ENCODE data around the gene OR56A1.
"Not testable (repeated sequence)": the region's sequence is repeated elsewhere in the genome, so short reads cannot be mapped to it uniquely, and the experiment has no call there.

Gene OR56A1, protein sequence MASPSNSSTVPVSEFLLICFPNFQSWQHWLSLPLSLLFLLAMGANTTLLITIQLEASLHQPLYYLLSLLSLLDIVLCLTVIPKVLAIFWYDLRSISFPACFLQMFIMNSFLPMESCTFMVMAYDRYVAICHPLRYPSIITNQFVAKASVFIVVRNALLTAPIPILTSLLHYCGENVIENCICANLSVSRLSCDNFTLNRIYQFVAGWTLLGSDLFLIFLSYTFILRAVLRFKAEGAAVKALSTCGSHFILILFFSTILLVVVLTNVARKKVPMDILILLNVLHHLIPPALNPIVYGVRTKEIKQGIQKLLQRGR

DNA sequence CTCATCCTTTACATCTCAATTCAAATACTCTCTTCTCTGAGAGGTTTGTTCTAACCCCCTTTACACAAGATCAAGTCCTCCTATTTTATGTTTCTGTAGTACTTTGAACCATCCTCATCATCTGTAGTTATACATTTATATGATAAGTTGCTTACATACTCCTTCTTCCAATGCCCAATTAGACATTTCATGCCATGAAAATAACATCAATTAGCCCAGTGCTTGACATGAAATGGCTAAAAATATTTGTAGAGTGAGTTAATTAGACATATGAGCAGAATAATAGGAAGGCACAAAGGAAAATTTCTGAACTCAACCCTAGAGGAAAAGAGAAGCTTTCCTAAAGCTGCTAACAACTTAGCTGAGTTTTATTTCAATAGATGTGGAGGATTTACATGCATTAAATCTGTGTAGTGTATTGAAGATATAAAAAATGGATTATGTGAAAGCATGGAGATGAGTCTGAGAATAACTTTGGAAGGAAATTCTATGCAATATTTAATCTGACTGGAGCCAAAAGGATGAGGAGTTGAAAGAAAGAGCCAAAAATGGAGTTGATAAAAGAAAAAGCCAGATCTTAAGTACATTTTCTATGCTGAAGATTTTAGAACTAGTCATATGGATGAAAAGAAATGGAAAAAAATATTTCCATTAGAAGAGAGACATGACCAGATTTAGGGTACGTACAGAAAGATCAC is at the start of gene OR56A1:
OR56A1 (minus strand) TSS at position 51 of the 698 bp plus-strand sequence. CDS start 3,066 bp downstream, outside the sequence.
- TF ChIP-seq, protein P1, sequence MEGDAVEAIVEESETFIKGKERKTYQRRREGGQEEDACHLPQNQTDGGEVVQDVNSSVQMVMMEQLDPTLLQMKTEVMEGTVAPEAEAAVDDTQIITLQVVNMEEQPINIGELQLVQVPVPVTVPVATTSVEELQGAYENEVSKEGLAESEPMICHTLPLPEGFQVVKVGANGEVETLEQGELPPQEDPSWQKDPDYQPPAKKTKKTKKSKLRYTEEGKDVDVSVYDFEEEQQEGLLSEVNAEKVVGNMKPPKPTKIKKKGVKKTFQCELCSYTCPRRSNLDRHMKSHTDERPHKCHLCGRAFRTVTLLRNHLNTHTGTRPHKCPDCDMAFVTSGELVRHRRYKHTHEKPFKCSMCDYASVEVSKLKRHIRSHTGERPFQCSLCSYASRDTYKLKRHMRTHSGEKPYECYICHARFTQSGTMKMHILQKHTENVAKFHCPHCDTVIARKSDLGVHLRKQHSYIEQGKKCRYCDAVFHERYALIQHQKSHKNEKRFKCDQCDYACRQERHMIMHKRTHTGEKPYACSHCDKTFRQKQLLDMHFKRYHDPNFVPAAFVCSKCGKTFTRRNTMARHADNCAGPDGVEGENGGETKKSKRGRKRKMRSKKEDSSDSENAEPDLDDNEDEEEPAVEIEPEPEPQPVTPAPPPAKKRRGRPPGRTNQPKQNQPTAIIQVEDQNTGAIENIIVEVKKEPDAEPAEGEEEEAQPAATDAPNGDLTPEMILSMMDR (IDR thresholded peaks at IDR 0.05; ENCODE audit: insufficient read depth, low read depth, low read length, missing control alignments), result no peak
- no peak within 1 kb of the TSS for H3K4me3 ChIP-seq (ENCODE audit: low read depth, low read length)
- no peak for DNase-seq (ENCODE audit: low read depth)

DNA sequence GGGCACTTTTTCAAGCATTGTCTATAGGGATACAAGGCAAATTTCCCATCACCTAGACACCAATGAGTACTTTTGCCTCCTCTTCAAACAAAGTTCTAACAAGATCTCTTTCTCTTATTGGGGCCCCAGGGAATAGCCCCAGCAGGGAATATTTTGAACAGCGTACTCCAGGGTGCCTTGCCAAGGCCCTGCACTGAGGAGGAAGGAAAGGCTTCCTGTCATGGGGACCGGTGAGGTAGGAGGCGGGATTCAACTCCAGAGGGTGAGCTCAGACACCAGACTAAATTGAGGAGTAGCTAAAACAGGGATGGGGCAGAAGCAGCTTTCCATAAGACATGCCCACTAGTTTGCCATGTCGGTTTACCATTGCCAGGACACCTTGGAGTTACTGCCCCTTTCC is 48.9 kb upstream of the OR56A1 start:
- TF ChIP-seq, protein P1 (IDR thresholded peaks at IDR 0.05; ENCODE audit: insufficient read depth, low read depth, low read length, missing control alignments), result no peak
- no peak for DNase-seq (ENCODE audit: low read depth)
- no peak overlapping the region for H3K4me3 ChIP-seq (ENCODE audit: low read depth, low read length)

DNA sequence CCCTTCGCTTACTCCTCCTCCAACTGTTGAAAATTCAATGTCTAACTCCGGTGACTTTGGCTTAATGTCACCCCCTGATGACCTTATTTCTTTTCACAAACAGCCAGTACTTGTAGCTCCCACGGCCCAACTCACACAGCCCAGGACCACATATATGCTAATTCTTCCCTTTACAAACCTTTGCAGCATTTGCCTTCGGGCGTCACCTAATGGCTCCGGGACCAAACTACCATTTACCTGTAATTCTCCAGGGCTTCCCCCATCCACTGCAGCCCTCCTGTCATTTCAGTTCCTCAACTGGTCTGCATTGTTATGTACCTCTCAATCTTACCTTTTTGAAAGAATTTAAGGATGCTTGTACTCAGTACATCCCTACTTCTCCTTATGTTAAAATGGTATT is 47.2 kb upstream of the OR56A1 start:
- TF ChIP-seq, protein P1 (IDR thresholded peaks at IDR 0.05; ENCODE audit: insufficient read depth, low read depth, low read length, missing control alignments), result no peak
- DNase-seq (ENCODE audit: low read depth), result no peak
- no peak overlapping the region for H3K4me3 ChIP-seq (ENCODE audit: low read depth, low read length)

DNA sequence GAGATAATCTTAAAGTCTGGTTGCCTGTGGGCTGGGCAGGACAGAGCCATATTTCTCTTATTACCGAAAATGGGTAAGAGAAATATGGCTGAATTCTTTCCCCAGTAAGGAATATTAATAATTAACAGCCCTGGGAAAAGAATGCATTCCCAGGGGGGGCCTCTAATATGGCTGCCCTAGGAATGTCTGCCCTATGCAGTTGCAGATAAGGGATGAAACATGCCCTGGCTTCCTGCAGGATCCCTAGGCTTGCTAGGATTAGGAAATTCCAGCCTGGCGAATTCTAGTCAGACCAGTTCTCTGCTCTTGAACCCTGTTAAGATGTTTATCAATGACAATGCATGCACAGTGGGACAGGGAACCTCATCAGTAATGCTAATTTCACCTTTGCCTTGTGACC is 45.9 kb upstream of the OR56A1 start:
- H3K4me3 ChIP-seq (ENCODE audit: low read depth, low read length); DNase-seq (ENCODE audit: low read depth): not testable (repeated sequence)

DNA sequence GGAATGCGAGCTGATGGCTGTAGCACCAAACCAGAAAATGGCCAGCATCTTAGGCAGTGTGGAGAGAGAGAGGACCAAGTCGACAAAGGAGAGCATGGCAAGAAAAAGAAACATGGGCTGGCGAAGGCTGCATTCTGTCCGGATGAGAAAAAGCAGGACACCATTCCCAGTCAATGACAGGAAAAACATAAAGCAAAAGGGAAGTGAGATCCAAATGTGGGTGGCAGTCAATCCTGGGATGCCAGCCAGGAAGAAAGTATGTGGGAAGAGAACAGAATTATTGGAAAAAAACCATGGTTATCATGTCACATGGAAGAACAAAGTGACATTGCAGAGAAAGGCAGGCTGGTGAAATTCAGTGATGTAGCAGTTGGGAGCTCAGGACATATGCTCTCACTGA is 36.9 kb upstream of the OR56A1 start:
- no peak for DNase-seq (ENCODE audit: low read depth)
- TF ChIP-seq, protein P1 (IDR thresholded peaks at IDR 0.05; ENCODE audit: insufficient read depth, low read depth, low read length, missing control alignments), result no peak
- H3K4me3 ChIP-seq (ENCODE audit: low read depth, low read length), result no peak overlapping the region

DNA sequence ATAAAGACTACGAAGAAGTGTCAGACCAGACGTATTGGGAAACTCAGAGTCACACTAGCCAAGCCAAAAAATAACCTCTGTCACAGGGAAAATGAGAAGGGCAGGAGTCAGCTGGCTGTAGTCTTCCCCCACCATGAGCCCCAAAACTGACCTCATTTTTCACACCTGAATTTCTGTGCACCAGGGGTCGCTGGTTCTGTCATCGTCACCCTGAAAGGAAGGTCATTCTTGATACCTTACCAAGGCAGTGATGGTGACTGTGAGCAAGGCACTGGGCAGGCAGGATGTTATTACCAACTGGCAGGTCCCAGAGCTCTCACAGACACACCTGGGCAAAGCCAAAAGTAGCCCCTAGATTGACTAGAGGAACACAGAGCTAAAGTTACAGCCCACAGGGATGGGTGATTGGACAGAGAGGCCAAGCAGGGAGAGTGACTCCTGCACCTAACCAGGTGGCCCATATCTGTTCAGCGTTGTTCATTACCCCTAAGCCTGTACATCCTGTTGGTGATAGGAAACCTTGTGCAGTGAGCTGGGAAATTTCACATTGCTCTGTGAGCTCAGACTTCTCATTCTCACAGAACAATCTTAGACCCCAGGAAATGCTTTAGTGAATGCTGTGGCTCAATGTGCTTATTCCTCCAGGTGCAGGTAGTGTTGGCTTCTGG is 32.3 kb upstream of the OR56A1 start:
- no peak overlapping the region for H3K4me3 ChIP-seq (ENCODE audit: low read depth, low read length)
- TF ChIP-seq, protein P1 (IDR thresholded peaks at IDR 0.05; ENCODE audit: insufficient read depth, low read depth, low read length, missing control alignments), result no peak
- peak; percentile 49 for DNase-seq (ENCODE audit: low read depth)

DNA sequence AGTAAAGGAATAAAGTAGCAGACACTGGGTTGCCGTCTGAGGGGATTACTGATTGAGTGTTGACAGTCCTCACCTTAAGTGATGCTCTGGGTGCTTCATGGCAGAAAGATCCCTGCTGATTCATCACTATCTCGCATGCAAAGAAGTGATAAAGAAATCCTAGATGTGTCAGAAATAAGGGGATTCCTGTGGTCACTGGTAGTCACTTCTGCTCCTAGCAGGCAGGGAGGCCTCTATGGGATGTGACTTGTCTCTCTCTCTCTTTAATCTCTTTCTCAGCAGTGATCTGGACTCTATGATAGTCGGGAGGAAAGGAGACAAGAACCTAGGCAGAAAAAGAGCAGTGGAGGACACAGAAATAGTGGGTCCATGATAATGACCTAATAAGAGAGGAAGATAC is 30.9 kb upstream of the OR56A1 start:
- DNase-seq (ENCODE audit: low read depth), result no peak
- H3K4me3 ChIP-seq (ENCODE audit: low read depth, low read length), result no peak overlapping the region
- TF ChIP-seq, protein P1 (IDR thresholded peaks at IDR 0.05; ENCODE audit: insufficient read depth, low read depth, low read length, missing control alignments), result no peak
